Amniotic epithelial cell (primary cell): ENCODE data around the gene GCC1.

ENCODE experiments used
- DNase-seq: peaks from one replicate; pipeline ENCODE4 v3.0.0-alpha.2; 2010; ENCODE audit warnings: low read depth

Gene GCC1

DNA sequence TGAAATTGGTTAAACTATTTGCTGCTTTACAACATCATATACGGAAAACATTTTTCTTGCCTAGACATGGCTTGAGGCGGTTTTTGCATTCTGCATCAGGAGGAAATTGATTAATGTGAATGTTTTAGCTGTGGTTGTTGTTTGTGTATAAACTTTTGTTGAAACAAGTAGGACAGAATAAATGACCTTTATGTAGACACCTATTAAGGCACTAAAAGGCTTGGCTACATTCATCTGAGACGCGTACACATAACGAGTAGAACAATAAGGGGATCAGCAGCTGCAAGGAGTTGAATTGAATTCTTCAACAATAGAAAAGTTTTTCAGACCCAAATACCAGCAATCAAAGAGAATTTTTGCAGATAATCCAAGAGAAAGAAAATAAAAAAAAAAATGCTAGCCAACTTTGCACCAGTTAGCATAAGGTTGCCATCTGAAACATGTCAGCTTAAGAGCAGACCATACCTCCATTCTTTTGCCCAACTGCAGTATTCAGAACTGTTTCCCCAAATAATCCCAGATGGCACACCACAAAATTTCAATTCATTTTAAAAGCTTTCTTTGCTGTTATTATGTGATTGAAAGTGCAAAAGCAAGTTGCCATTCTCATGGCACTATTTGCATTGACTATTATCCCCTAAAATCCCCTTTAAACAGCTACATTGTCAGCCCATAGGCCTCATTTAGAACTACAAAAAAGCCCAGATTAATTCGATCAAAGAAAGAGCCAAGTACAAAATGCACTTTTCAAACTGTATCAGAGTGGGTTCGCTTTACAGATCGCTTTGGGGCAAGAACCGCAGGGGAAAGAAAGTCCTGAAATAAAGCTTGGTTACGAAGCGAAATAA lies 49.6 kb downstream of the GCC1 start:
- no peak for DNase-seq

DNA sequence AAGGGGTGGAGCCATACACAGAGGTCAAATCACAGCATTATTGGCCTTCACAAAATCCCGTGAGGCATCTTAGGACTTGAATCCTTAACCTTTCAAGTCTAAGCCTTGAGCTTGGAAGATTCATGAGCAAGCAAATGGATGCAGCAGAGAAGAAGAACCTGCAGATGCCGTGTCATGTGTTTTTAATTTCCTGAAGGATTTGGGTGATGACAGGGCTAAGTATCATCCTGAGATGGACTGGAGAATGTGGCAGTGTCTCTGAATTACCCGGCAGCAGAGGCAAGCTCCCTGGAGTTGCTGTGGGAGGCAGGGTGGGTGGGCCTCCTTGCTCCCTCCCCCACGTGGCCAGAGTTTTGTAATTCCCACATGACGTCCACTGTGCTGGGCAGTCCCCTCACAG lies 50.8 kb downstream of the GCC1 start:
- no peak for DNase-seq

DNA sequence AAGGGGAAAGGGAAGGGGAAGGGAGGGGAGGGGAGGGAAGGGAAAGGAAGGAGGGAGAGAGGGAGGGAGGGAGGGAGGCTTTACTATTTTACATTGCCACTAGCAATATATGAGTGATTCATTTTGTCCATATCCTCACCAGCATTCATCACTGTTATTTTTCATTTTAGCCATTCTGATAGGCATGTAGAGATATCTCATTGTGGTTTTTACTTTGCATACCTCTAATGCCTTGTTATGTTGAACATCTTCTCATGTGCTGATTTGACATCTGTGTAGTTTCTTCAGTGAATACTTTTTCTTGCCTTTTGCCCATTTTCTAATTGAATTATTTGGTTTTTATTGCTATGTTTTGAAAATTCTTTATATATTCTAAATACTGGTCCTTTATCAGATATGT lies 52.7 kb downstream of the GCC1 start:
- DNase-seq = peak; percentile 58

DNA sequence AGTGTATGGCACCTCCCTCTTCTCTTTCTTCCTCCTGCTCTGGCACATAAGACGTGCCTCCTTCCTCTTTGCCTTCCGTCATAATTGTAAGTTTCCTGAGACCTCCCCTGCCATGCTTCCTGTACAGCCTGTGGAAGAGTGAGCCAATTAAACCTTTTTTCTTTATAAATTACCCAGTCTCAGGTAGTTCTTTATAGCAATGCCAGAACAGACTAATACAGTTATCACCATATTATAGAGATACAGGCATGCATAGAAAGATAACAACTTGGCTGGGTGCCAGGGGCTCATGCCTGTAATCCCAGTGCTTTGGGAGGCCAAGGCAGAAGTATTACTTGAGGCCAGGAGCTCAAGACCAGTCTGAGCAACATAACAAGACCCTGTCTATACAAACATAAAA lies 53.2 kb downstream of the GCC1 start:
- peak; percentile 7 for DNase-seq
